Liver (tissue), 5 donors: Measurements from ENCODE around the gene LBHD1. TPM values are rescaled to one million over a fixed set of nuclear protein-coding genes. Genes with fewer than 3 reads are reported as not detected.

ENCODE experiments used
- polyA plus RNA-seq, 2 donors: library from polyadenylated mRNA; stranded (reverse) in 1 of 2; unstranded in 1 of 2; fragments of 200-250 nt in 1 of 2; fragments of >200 nt in 1 of 2; fragmentation: Nextera tagmentation in 1 of 2; extraction: Ambion mirVana in 1 of 2; gene quantifications; one replicate each; pipeline versions ENCODE4 v1.2.1 to v1.2.3, GENCODE V29; 2013 to 2015
- small RNA-seq: library from RNA; depleted of rRNA; stranded (forward); fragments of <200 nt; gene quantifications from one replicate; pipeline ENCODE3, GENCODE V24; 2014
- total RNA-seq, 2 donors: library from RNA; depleted of rRNA; stranded (reverse); fragments of >200 nt; gene quantifications; one replicate each; pipeline ENCODE4 v1.2.3, GENCODE V29; 2014
- donor health status: healthy.
- donor health status: healthy.
- donor health status: healthy.

LBHD1 gene
- total and polyA plus RNA-seq, 4 donors: 1.6 to 4.4 (median 3.4) TPM

Small RNA genes lying within 50 kb of the gene (small RNA-seq; reads per million reads assigned to genes)
- gene SNORA57: not detected

Other genes with a start within 250 kb of the LBHD1 start
- 100 to 1,000 TPM in 1 of 2 donors, 10 to 100 TPM in 1; 53.6 to 110 TPM for gene AHNAK, start 125.5 kb downstream of the LBHD1 start, total RNA-seq
- 10 to 100 TPM; 22.6 to 22.7 TPM for gene AHNAK, start 125.5 kb downstream of the LBHD1 start, polyA plus RNA-seq
- gene EEF1G, start 98.4 kb downstream of the LBHD1 start, total RNA-seq: 100 to 1,000 TPM; 373 to 640 TPM
- 100 to 1,000 TPM; 251 to 566 TPM for gene EEF1G, start 98.4 kb downstream of the LBHD1 start, polyA plus RNA-seq
- gene TUT1, start 80.7 kb downstream of the LBHD1 start, total RNA-seq: 10 to 100 TPM in 1 of 2 donors, 1 to 10 TPM in 1; 5.6 to 12.1 TPM
- 10 to 100 TPM; 15.2 to 15.8 TPM for gene TUT1, start 80.7 kb downstream of the LBHD1 start, polyA plus RNA-seq
- gene MTA2, start 70.4 kb downstream of the LBHD1 start, total RNA-seq: 10 to 100 TPM; 43.1 to 55.3 TPM
- gene MTA2, start 70.4 kb downstream of the LBHD1 start, polyA plus RNA-seq: 10 to 100 TPM in 1 of 2 donors, 1 to 10 TPM in 1; 4.4 to 21.4 TPM
- gene EML3, start 59.5 kb downstream of the LBHD1 start, total RNA-seq: 10 to 100 TPM in 1 of 2 donors, 1 to 10 TPM in 1; 6.0 to 17.2 TPM
- gene EML3, start 59.5 kb downstream of the LBHD1 start, polyA plus RNA-seq: 10 to 100 TPM in 1 of 2 donors, 1 to 10 TPM in 1; 9.9 to 19.3 TPM
- gene ROM1, start 59.0 kb downstream of the LBHD1 start, total RNA-seq: 1 to 10 TPM in 1 of 2 donors, under 1 TPM in 1; 0.84 to 1.3 TPM
- 1 to 10 TPM in 1 of 2 donors, under 1 TPM in 1; 0.86 to 3.9 TPM for gene ROM1, start 59.0 kb downstream of the LBHD1 start, polyA plus RNA-seq
- gene B3GAT3, start 50.3 kb downstream of the LBHD1 start, total RNA-seq: 10 to 100 TPM; 13.1 TPM
- 10 to 100 TPM; 22.5 to 29.2 TPM for gene B3GAT3, start 50.3 kb downstream of the LBHD1 start, polyA plus RNA-seq
- 100 to 1,000 TPM; 130 to 209 TPM for gene GANAB, start 25.7 kb downstream of the LBHD1 start, total RNA-seq
- gene GANAB, start 25.7 kb downstream of the LBHD1 start, polyA plus RNA-seq: 100 to 1,000 TPM in 1 of 2 donors, 10 to 100 TPM in 1; 45.2 to 166 TPM
- 10 to 100 TPM; 12.7 to 17.5 TPM for gene INTS5, start 19.0 kb downstream of the LBHD1 start, total RNA-seq
- 10 to 100 TPM in 1 of 2 donors, 1 to 10 TPM in 1; 6.5 to 14.6 TPM for gene INTS5, start 19.0 kb downstream of the LBHD1 start, polyA plus RNA-seq
- gene C11orf98, start 7.1 kb downstream of the LBHD1 start, total RNA-seq: 10 to 100 TPM; 16.5 to 17.7 TPM
- 10 to 100 TPM; 43.8 to 49.9 TPM for gene C11orf98, start 7.1 kb downstream of the LBHD1 start, polyA plus RNA-seq
- gene CSKMT, start 7.0 kb downstream of the LBHD1 start, total RNA-seq: 1 to 10 TPM; 1.8 to 2.5 TPM
- 1 to 10 TPM; 2.1 to 2.4 TPM for gene CSKMT, start 7.0 kb downstream of the LBHD1 start, polyA plus RNA-seq
- gene UQCC3, start 594 bp downstream of the LBHD1 start, total RNA-seq: 1 to 10 TPM; 2.9 to 6.3 TPM
- gene UQCC3, start 594 bp downstream of the LBHD1 start, polyA plus RNA-seq: 10 to 100 TPM in 1 of 2 donors, 1 to 10 TPM in 1; 7.0 to 12.2 TPM
- 10 to 100 TPM; 31.4 to 45.5 TPM for gene UBXN1, start 6.8 kb upstream of the LBHD1 start, total RNA-seq
- 10 to 100 TPM; 36.8 to 45.7 TPM for gene UBXN1, start 6.8 kb upstream of the LBHD1 start, polyA plus RNA-seq
- gene LRRN4CL, start 17.3 kb upstream of the LBHD1 start, total RNA-seq: under 1 TPM in 1 of 2 donors, not detected in 1; 0.08 TPM
- gene LRRN4CL, start 17.3 kb upstream of the LBHD1 start, polyA plus RNA-seq: under 1 TPM in 1 of 2 donors, not detected in 1; 0.06 TPM
- gene BSCL2, start 35.2 kb upstream of the LBHD1 start, total RNA-seq: 10 to 100 TPM; 15.1 to 23.0 TPM
- gene BSCL2, start 35.2 kb upstream of the LBHD1 start, polyA plus RNA-seq: 10 to 100 TPM; 34.5 to 40.0 TPM
- gene GNG3, start 35.4 kb upstream of the LBHD1 start, total RNA-seq: under 1 TPM in 1 of 2 donors, not detected in 1; 0.19 TPM
- not detected for gene GNG3, start 35.4 kb upstream of the LBHD1 start, polyA plus RNA-seq
- 10 to 100 TPM; 14.0 to 17.0 TPM for gene HNRNPUL2, start 55.2 kb upstream of the LBHD1 start, total RNA-seq
- gene HNRNPUL2, start 55.2 kb upstream of the LBHD1 start, polyA plus RNA-seq: 10 to 100 TPM in 1 of 2 donors, 1 to 10 TPM in 1; 1.3 to 12.0 TPM
- gene TTC9C, start 56.2 kb upstream of the LBHD1 start, total RNA-seq: 10 to 100 TPM; 12.0 to 16.1 TPM
- gene TTC9C, start 56.2 kb upstream of the LBHD1 start, polyA plus RNA-seq: 10 to 100 TPM in 1 of 2 donors, 1 to 10 TPM in 1; 10.0 to 14.0 TPM
- gene ZBTB3, start 81.9 kb upstream of the LBHD1 start, total RNA-seq: 1 to 10 TPM; 5.9 to 6.4 TPM
- gene ZBTB3, start 81.9 kb upstream of the LBHD1 start, polyA plus RNA-seq: 1 to 10 TPM; 1.5 to 2.6 TPM
- gene POLR2G, start 89.3 kb upstream of the LBHD1 start, total RNA-seq: 10 to 100 TPM; 21.9 to 29.0 TPM
- gene POLR2G, start 89.3 kb upstream of the LBHD1 start, polyA plus RNA-seq: 10 to 100 TPM; 42.4 to 46.9 TPM
- 10 to 100 TPM in 1 of 2 donors, 1 to 10 TPM in 1; 8.5 to 25.2 TPM for gene TAF6L, start 99.1 kb upstream of the LBHD1 start, total RNA-seq
- 10 to 100 TPM in 1 of 2 donors, 1 to 10 TPM in 1; 5.8 to 12.8 TPM for gene TAF6L, start 99.1 kb upstream of the LBHD1 start, polyA plus RNA-seq
- 10 to 100 TPM; 21.1 to 28.4 TPM for gene TMEM179B, start 115.1 kb upstream of the LBHD1 start, total RNA-seq
- gene TMEM179B, start 115.1 kb upstream of the LBHD1 start, polyA plus RNA-seq: 10 to 100 TPM; 37.0 to 81.4 TPM
- gene TMEM223, start 119.7 kb upstream of the LBHD1 start, total RNA-seq: 10 to 100 TPM in 1 of 2 donors, 1 to 10 TPM in 1; 9.2 to 11.8 TPM
- gene TMEM223, start 119.7 kb upstream of the LBHD1 start, polyA plus RNA-seq: 10 to 100 TPM; 14.2 to 23.8 TPM
- gene NXF1, start 133.2 kb upstream of the LBHD1 start, total RNA-seq: 10 to 100 TPM; 17.3 to 38.3 TPM
- 10 to 100 TPM; 30.3 to 35.1 TPM for gene NXF1, start 133.2 kb upstream of the LBHD1 start, polyA plus RNA-seq
- gene STX5, start 159.8 kb upstream of the LBHD1 start, total RNA-seq: 10 to 100 TPM; 22.4 to 34.1 TPM
- 10 to 100 TPM; 13.6 to 29.8 TPM for gene STX5, start 159.8 kb upstream of the LBHD1 start, polyA plus RNA-seq
- gene TEX54, start 160.6 kb upstream of the LBHD1 start, total RNA-seq: not detected
- 1 to 10 TPM in 1 of 2 donors, not detected in 1; 1.6 TPM for gene TEX54, start 160.6 kb upstream of the LBHD1 start, polyA plus RNA-seq
- gene WDR74, start 167.3 kb upstream of the LBHD1 start, total RNA-seq: 10 to 100 TPM; 17.1 to 21.5 TPM
- 10 to 100 TPM; 19.6 to 22.5 TPM for gene WDR74, start 167.3 kb upstream of the LBHD1 start, polyA plus RNA-seq
- gene SLC3A2, start 208.6 kb upstream of the LBHD1 start, total RNA-seq: 10 to 100 TPM; 48.1 to 59.5 TPM
- 10 to 100 TPM; 34.3 to 53.9 TPM for gene SLC3A2, start 208.6 kb upstream of the LBHD1 start, polyA plus RNA-seq
- gene CHRM1, start 249.1 kb upstream of the LBHD1 start, total RNA-seq: not detected
- not detected for gene CHRM1, start 249.1 kb upstream of the LBHD1 start, polyA plus RNA-seq